Measurements from ENCODE around the gene COX4I1. TPM values are rescaled to one million over a fixed set of nuclear protein-coding genes. Genes with fewer than 3 reads are reported as not detected.
A peak's percentile ranks its signal among the peaks of the same experiment; 100 is the strongest.
"Not testable (repeated sequence)": the region's sequence is repeated elsewhere in the genome, so short reads cannot be mapped to it uniquely, and the experiment has no call there.

Gene COX4I1
- total RNA-seq, 1 donor from 2014 or later, result 332 TPM

DNA sequence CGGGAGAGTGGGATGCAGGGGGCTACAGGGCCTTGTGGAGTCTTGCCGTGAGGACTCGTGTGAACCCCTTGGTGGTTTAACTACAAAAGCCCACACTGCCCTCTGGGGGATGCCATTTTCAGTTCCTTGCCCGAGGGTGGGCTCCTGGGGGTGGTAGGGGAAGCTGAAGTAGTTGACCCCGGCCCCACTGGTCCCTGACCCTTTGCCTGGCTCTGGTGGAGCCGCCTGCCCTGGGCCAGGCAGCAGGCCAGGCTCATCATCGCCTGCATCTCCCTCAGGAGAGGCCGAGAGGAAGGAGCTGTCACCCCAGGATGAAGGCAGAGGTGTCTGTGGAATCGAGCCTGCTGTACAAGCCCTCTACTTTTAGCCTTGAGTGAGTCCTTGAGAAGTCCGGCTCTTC lies 10.2 kb downstream of the COX4I1 start:
- Histone ChIP-seq H3K4me1 (ENCODE audit: control insufficient read depth in 3 of 3, insufficient read depth in 3 of 3, low read length in 3 of 3) (peaks cover 0 to 3% (median 0%) of the 10 kb centered on the region in 3 donors), H3K36me3 (ENCODE audit: control insufficient read depth in 3 of 3, insufficient read depth in 3 of 3, low read length in 3 of 3) (peaks cover 22 to 26% (median 22%) of the 10 kb centered on the region in 3 donors), H3K9me3 (ENCODE audit: control insufficient read depth in 3 of 3, low read length in 3 of 3) (no peaks in the 10 kb centered on the region), H3K9ac (ENCODE audit: low read depth in 1 of 3, low read length in 3 of 3) (no peak overlapping the region), H3K27me3 (ENCODE audit: control insufficient read depth in 3 of 3, insufficient read depth in 3 of 3, low read length in 3 of 3) (peaks cover 19 to 23% (median 22%) of the 10 kb centered on the region in 3 donors), H3K4me3 (ENCODE audit: low read length in 3 of 3) (no peak overlapping the region), H3K27ac (ENCODE audit: low read depth, low read length) (no peak overlapping the region)

GRCh38 chr16:85810097-85810741 lies 10.7 kb downstream of the COX4I1 start:
- no peak overlapping the region for H3K9ac ChIP-seq (ENCODE audit: low read depth in 1 of 3, low read length in 3 of 3)
- no peak overlapping the region for H3K4me3 ChIP-seq (ENCODE audit: low read length in 3 of 3)
- H3K27ac ChIP-seq (ENCODE audit: low read depth, low read length), result no peak overlapping the region
- H3K4me1 ChIP-seq (ENCODE audit: control insufficient read depth in 3 of 3, insufficient read depth in 3 of 3, low read length in 3 of 3), result peaks cover 0 to 3% (median 0%) of the 10 kb centered on the region in 3 donors
- peaks cover 16 to 21% (median 16%) of the 10 kb centered on the region in 3 donors for H3K36me3 ChIP-seq (ENCODE audit: control insufficient read depth in 3 of 3, insufficient read depth in 3 of 3, low read length in 3 of 3)
- H3K9me3 ChIP-seq (ENCODE audit: control insufficient read depth in 3 of 3, low read length in 3 of 3), result no peaks in the 10 kb centered on the region
- H3K27me3 ChIP-seq (ENCODE audit: control insufficient read depth in 3 of 3, insufficient read depth in 3 of 3, low read length in 3 of 3), result peaks cover 20 to 23% (median 23%) of the 10 kb centered on the region in 3 donors

- Histone ChIP-seq H3K4me3 (ENCODE audit: low read length in 3 of 3) (no peak overlapping the region), H3K36me3 (ENCODE audit: control insufficient read depth in 3 of 3, insufficient read depth in 3 of 3, low read length in 3 of 3) (peaks cover 11 to 16% (median 11%) of the 10 kb centered on the region in 3 donors), H3K9me3 (ENCODE audit: control insufficient read depth in 3 of 3, low read length in 3 of 3) (no peaks in the 10 kb centered on the region), H3K27me3 (ENCODE audit: control insufficient read depth in 3 of 3, insufficient read depth in 3 of 3, low read length in 3 of 3) (peaks cover 23 to 26% (median 23%) of the 10 kb centered on the region in 3 donors), H3K27ac (ENCODE audit: low read depth, low read length) (no peak overlapping the region), H3K9ac (ENCODE audit: low read depth in 1 of 3, low read length in 3 of 3) (no peak overlapping the region), H3K4me1 (ENCODE audit: control insufficient read depth in 3 of 3, insufficient read depth in 3 of 3, low read length in 3 of 3) (peaks cover 0 to 3% (median 0%) of the 10 kb centered on the region in 3 donors)
These were observed 11.2 kb downstream of the COX4I1 start for GRCh38 chr16:85810742-85811115.

- H3K9me3 ChIP-seq (ENCODE audit: control insufficient read depth in 3 of 3, low read length in 3 of 3), result no peaks in the 10 kb centered on the region
- H3K36me3 ChIP-seq (ENCODE audit: control insufficient read depth in 3 of 3, insufficient read depth in 3 of 3, low read length in 3 of 3), result peaks cover 0 to 1% (median 0%) of the 10 kb centered on the region in 3 donors
- H3K27ac ChIP-seq (ENCODE audit: low read depth, low read length), result no peak overlapping the region
- peaks cover 25 to 32% (median 28%) of the 10 kb centered on the region in 3 donors for H3K27me3 ChIP-seq (ENCODE audit: control insufficient read depth in 3 of 3, insufficient read depth in 3 of 3, low read length in 3 of 3)
- peak overlapping the region in 1 of 3 donors; percentile 2 for H3K4me3 ChIP-seq (ENCODE audit: low read length in 3 of 3)
- no peak overlapping the region for H3K9ac ChIP-seq (ENCODE audit: low read depth in 1 of 3, low read length in 3 of 3)
- peaks cover 0 to 3% (median 0%) of the 10 kb centered on the region in 3 donors for H3K4me1 ChIP-seq (ENCODE audit: control insufficient read depth in 3 of 3, insufficient read depth in 3 of 3, low read length in 3 of 3)
These were observed 12.7 kb downstream of the COX4I1 start for GRCh38 chr16:85812031-85812807.

DNA sequence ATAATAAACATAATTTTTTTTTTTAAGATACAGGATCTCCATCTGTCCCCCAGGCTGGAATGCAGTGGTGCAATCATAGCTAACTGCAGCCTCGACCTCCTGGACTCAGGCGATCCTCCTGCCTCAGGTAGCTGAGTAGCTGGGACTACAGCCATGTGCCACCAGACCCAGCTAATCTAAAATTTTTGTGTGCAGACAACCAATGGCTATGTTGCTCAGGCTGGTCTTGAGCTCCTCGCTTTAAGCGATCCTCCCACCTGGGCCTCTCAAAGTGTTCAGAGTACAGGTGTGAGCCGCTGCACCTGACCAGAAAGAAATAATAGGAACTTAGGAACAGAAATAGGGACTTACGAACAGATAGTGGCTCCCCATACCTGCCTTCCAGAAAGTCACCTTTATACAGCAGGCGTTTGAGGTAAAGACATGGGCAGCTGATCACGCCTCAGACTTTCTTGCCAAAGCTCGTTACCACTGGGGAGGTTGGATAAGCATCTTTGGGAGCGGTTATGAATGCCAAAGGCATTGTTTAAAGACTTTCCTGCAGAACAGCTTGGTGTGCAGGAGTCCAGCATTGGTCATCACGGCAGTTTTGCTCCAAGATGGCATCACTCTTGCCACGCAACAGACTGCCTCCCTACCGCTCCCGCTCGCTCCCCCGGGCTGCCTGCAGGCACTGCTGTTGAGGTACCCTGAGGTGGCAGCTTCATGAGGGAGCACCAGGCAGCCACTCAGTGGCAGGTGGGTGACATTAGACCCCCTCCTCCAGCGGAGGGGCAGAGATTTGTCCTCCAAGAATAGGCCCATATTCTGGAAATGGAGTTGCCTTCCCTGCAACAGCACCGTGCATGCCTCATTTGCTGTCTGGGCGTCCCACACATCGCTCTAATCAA lies 13.6 kb downstream of the COX4I1 start:
- no peak overlapping the region for H3K9ac ChIP-seq (ENCODE audit: low read depth in 1 of 3, low read length in 3 of 3)
- H3K27me3 ChIP-seq (ENCODE audit: control insufficient read depth in 3 of 3, insufficient read depth in 3 of 3, low read length in 3 of 3), result peaks cover 28 to 33% (median 28%) of the 10 kb centered on the region in 3 donors
- H3K36me3 ChIP-seq (ENCODE audit: control insufficient read depth in 3 of 3, insufficient read depth in 3 of 3, low read length in 3 of 3), result no peaks in the 10 kb centered on the region
- peaks cover 0 to 3% (median 0%) of the 10 kb centered on the region in 3 donors for H3K4me1 ChIP-seq (ENCODE audit: control insufficient read depth in 3 of 3, insufficient read depth in 3 of 3, low read length in 3 of 3)
- H3K9me3 ChIP-seq (ENCODE audit: control insufficient read depth in 3 of 3, low read length in 3 of 3), result no peaks in the 10 kb centered on the region
- H3K27ac ChIP-seq (ENCODE audit: low read depth, low read length), result no peak overlapping the region
- no peak overlapping the region for H3K4me3 ChIP-seq (ENCODE audit: low read length in 3 of 3)

GRCh38 chr16:85816159-85816558 lies 16.7 kb downstream of the COX4I1 start:
- Histone ChIP-seq H3K4me1 (ENCODE audit: control insufficient read depth in 3 of 3, insufficient read depth in 3 of 3, low read length in 3 of 3) (peaks cover 0 to 3% (median 0%) of the 10 kb centered on the region in 3 donors), H3K36me3 (ENCODE audit: control insufficient read depth in 3 of 3, insufficient read depth in 3 of 3, low read length in 3 of 3) (no peaks in the 10 kb centered on the region), H3K9ac (ENCODE audit: low read depth in 1 of 3, low read length in 3 of 3) (no peak overlapping the region), H3K27ac (ENCODE audit: low read depth, low read length) (no peak overlapping the region), H3K4me3 (ENCODE audit: low read length in 3 of 3) (no peak overlapping the region), H3K9me3 (ENCODE audit: control insufficient read depth in 3 of 3, low read length in 3 of 3) (no peaks in the 10 kb centered on the region), H3K27me3 (ENCODE audit: control insufficient read depth in 3 of 3, insufficient read depth in 3 of 3, low read length in 3 of 3) (peaks cover 29 to 47% (median 33%) of the 10 kb centered on the region in 3 donors)

GRCh38 chr16:85817195-85817594 lies 17.7 kb downstream of the COX4I1 start:
- not testable (repeated sequence) for H3K36me3 ChIP-seq (ENCODE audit: control insufficient read depth in 3 of 3, insufficient read depth in 3 of 3, low read length in 3 of 3); H3K27ac ChIP-seq (ENCODE audit: low read depth, low read length); H3K4me3 ChIP-seq (ENCODE audit: low read length in 3 of 3); H3K4me1 ChIP-seq (ENCODE audit: control insufficient read depth in 3 of 3, insufficient read depth in 3 of 3, low read length in 3 of 3); H3K9ac ChIP-seq (ENCODE audit: low read depth in 1 of 3, low read length in 3 of 3); H3K9me3 ChIP-seq (ENCODE audit: control insufficient read depth in 3 of 3, low read length in 3 of 3)
- peaks cover 24 to 41% (median 28%) of the 10 kb centered on the region in 3 donors for H3K27me3 ChIP-seq (ENCODE audit: control insufficient read depth in 3 of 3, insufficient read depth in 3 of 3, low read length in 3 of 3)

DNA sequence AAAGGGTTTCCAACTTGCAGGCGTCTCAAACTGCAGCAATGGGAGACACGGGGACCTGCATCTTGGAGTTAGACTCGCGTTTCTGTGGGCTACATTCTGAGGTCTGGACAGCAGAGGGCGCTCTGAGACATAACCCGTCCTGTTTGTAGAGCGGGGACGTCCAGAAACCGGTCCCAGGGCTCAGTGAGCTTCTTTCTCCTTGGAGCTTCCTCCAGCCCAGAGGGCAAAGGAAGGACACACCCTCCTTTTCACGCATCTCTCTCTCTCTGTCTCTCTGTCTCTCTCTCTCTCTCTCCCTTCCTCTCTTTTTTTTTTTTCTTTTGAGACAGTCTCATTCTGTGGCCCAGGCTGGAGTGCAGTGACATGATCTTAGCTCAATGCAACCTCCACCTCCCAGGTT lies 19.8 kb downstream of the COX4I1 start:
- Histone ChIP-seq H3K36me3 (ENCODE audit: control insufficient read depth in 3 of 3, insufficient read depth in 3 of 3, low read length in 3 of 3) (no peaks in the 10 kb centered on the region), H3K9me3 (ENCODE audit: control insufficient read depth in 3 of 3, low read length in 3 of 3) (no peaks in the 10 kb centered on the region), H3K9ac (ENCODE audit: low read depth in 1 of 3, low read length in 3 of 3) (no peak overlapping the region), H3K27me3 (ENCODE audit: control insufficient read depth in 3 of 3, insufficient read depth in 3 of 3, low read length in 3 of 3) (peaks cover 14 to 32% (median 19%) of the 10 kb centered on the region in 3 donors), H3K27ac (ENCODE audit: low read depth, low read length) (no peak overlapping the region), H3K4me3 (ENCODE audit: low read length in 3 of 3) (no peak overlapping the region), H3K4me1 (ENCODE audit: control insufficient read depth in 3 of 3, insufficient read depth in 3 of 3, low read length in 3 of 3) (peaks cover 0 to 4% (median 2%) of the 10 kb centered on the region in 3 donors)

GRCh38 chr16:85819771-85820170 lies 20.3 kb downstream of the COX4I1 start:
- no peak overlapping the region for H3K27ac ChIP-seq (ENCODE audit: low read depth, low read length)
- no peak overlapping the region for H3K9ac ChIP-seq (ENCODE audit: low read depth in 1 of 3, low read length in 3 of 3)
- no peaks in the 10 kb centered on the region for H3K36me3 ChIP-seq (ENCODE audit: control insufficient read depth in 3 of 3, insufficient read depth in 3 of 3, low read length in 3 of 3)
- peaks cover 0 to 4% (median 2%) of the 10 kb centered on the region in 3 donors for H3K4me1 ChIP-seq (ENCODE audit: control insufficient read depth in 3 of 3, insufficient read depth in 3 of 3, low read length in 3 of 3)
- no peaks in the 10 kb centered on the region for H3K9me3 ChIP-seq (ENCODE audit: control insufficient read depth in 3 of 3, low read length in 3 of 3)
- peaks cover 16 to 34% (median 18%) of the 10 kb centered on the region in 3 donors for H3K27me3 ChIP-seq (ENCODE audit: control insufficient read depth in 3 of 3, insufficient read depth in 3 of 3, low read length in 3 of 3)
- no peak overlapping the region for H3K4me3 ChIP-seq (ENCODE audit: low read length in 3 of 3)

All from skeletal muscle tissue (tissue), 4 donors.